Right lobe of liver (tissue), 4 donors: Measurements from ENCODE around the gene FYN.

Experiments
- CTCF ChIP-seq, 4 donors: fragments of 200-600 bp in 3 of 4; fragments of 450-650 bp in 1 of 4; IDR thresholded peaks; one replicate each; pipeline versions ENCODE4 v1.5.1 to v1.8.0; 2016 to 2022; ENCODE audit warnings: antibody characterized with exemption in 4 of 4, mild to moderate bottlenecking in 2 of 4
- POLR2A ChIP-seq: fragments of 450-650 bp; IDR thresholded peaks from one replicate; pipeline ENCODE4 v1.6.1; 2017; ENCODE audit warnings: antibody characterized with exemption, mild to moderate bottlenecking
- donor health status: DM: no; HTN: no; CAD: no.
- donor health status: DM: no; HTN: no; CAD: no.
- donor health status: DM: no; HTN: yes; CAD: no.

- no peak for TF ChIP-seq CTCF (IDR thresholded peaks at IDR 0.05)
- no peak for TF ChIP-seq POLR2A
Measured at GRCh38 chr6:111646034-111646433, 227.2 kb downstream of the FYN start.
